Adipocyte (in vitro differentiated cells): ENCODE data around the gene RNF144B.
"Not testable (repeated sequence)": the region's sequence is repeated elsewhere in the genome, so short reads cannot be mapped to it uniquely, and the experiment has no call there.

Source experiments
- DNase-seq: peaks from one replicate; pipeline ENCODE4 v3.0.0-alpha.2; 2015; ENCODE audit warnings: low read depth
- H3K27me3 ChIP-seq: replicated peaks from 2 replicates; pipeline ENCODE4 v1.7.0; 2013; ENCODE audit warnings: mild to moderate bottlenecking, low read length, moderate library complexity; ENCODE audit not compliant: control insufficient read depth, insufficient read depth
- H3K36me3 ChIP-seq: 2 replicates; pipeline ENCODE4 v1.7.0; 2013; ENCODE audit warnings: low read length, mild to moderate bottlenecking, moderate library complexity; ENCODE audit not compliant: control insufficient read depth, insufficient read depth, severe bottlenecking
- H3K4me1 ChIP-seq: 2 replicates; pipeline ENCODE4 v1.7.0; 2013; ENCODE audit warnings: mild to moderate bottlenecking, low read length, moderate library complexity; ENCODE audit not compliant: control insufficient read depth, insufficient read depth
- H3K4me3 ChIP-seq: 2 replicates; pipeline ENCODE4 v1.7.0; 2013; ENCODE audit warnings: mild to moderate bottlenecking, low read length, moderate library complexity
- H3K9ac ChIP-seq: 2 replicates; pipeline ENCODE4 v1.7.0; 2013; ENCODE audit warnings: mild to moderate bottlenecking, low read length, moderate library complexity
- H3K9me3 ChIP-seq: 2 replicates; pipeline ENCODE4 v1.7.0; 2013; ENCODE audit warnings: mild to moderate bottlenecking, low read length, moderate library complexity; ENCODE audit not compliant: control insufficient read depth

RNF144B gene

DNA sequence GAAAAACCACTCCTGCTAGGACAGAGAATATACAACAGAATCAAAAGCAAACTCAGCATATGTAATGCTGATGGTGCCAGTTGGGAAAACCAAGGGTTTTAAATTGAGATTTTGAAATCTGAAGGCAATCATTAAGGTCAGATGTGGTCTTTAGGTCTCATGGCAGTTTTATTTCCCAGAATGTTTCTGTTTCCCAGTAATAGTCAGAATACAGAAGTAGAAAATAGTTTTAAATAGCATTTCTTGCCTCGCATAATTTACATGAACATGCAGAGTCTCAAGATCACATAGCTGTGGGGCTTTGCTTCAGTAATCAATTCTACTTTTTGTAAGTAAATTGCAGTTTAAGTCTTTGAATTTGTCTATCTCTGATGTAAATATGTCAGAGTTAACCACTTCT is 58.1 kb downstream of the RNF144B start:
- Histone ChIP-seq H3K9ac (no peak overlapping the region), H3K36me3 (no peaks in the 10 kb centered on the region), H3K9me3 (no peaks in the 10 kb centered on the region), H3K27me3 (no peaks in the 10 kb centered on the region), H3K4me1 (peaks cover 18% of the 10 kb centered on the region), H3K4me3 (no peak overlapping the region)
- DNase-seq: no peak

DNA sequence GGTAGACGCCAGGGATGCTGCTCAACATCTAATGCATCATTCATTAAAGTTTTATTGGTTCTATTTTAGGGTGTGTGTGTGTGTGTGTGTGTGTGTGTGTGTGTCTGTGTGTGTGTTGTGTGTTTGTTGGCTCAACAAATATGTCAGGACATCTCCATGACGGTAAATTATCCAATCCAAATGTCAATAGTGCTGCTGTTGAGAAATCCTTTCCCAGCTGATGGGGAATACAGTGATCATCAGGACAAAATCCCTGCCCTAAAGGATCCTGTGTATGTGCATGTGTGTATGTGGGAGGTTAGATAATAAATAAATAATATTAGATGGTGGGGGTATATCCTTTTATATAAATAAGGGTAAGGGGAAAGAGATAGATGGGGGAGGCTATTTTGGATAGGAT is 59.6 kb downstream of the RNF144B start:
- Histone ChIP-seq H3K9me3 (no peaks in the 10 kb centered on the region), H3K9ac (no peak overlapping the region), H3K4me1 (peaks cover 16% of the 10 kb centered on the region), H3K27me3 (no peaks in the 10 kb centered on the region), H3K4me3 (no peak overlapping the region), H3K36me3 (no peaks in the 10 kb centered on the region)
- no peak for DNase-seq

DNA sequence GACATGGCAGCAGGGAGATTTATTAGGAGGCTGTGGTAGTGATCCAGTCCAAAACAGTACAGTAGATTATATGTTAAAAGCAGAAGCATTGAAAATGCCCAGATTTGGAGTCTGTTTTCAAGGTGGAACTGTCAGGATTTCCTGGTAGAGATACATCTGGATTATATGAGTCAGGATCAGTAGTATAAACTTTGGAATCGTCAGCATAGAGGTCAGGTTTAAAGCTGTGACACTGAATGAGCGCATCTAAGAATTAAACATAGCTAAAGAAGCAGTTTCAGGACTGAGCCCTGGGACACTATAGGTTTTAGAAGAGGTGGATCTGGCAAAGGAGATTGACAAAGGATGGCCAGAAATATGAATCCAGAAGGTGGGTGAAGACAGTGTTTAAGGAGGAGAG is 60.4 kb downstream of the RNF144B start:
- Histone ChIP-seq H3K4me3 (no peak overlapping the region), H3K4me1 (peaks cover 16% of the 10 kb centered on the region), H3K27me3 (no peaks in the 10 kb centered on the region), H3K9me3 (no peaks in the 10 kb centered on the region), H3K36me3 (no peaks in the 10 kb centered on the region), H3K9ac (no peak overlapping the region)
- DNase-seq: no peak

DNA sequence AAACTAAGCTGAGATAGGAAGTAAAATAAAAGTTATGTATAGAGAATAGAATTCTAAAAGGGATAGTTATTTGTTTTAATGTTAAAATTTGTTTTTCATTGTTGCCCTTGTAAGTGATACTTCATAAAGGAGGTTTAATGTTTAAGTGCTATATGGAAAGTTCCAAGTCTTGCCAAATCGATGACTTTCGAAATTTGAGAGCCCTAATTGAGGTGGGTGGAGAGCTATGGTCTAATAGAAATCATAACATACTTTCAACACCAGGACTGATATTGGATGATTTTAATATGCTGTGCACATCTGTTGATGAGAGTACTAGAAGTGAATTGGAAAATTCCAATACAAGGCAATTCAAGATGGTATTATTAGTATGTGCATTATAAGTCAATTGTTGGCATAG is 64.6 kb downstream of the RNF144B start:
- H3K9me3 ChIP-seq: no peaks in the 10 kb centered on the region
- peak; percentile 62 for DNase-seq
- no peaks in the 10 kb centered on the region for H3K4me1 ChIP-seq
- no peak overlapping the region for H3K4me3 ChIP-seq
- no peaks in the 10 kb centered on the region for H3K36me3 ChIP-seq
- H3K27me3 ChIP-seq: no peaks in the 10 kb centered on the region
- no peak overlapping the region for H3K9ac ChIP-seq

DNA sequence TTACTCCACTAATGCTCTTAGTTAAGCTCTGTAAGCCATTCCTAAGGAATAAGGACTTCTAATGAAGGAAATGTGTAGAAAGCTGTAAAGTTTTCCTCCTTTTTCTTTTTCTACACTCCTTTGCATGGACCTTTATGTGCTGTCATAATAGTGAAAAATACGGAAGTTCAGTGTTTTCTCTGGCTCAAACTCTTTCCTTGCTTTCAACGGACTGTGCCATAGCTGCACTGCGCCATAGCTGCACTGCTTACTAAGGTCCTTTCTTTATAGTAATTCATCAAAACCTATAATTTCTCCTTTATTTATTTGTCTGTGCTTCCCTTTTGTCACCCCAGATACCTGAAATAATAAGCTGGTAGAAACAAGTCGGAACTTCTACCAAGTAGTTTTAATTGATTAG is 67.3 kb downstream of the RNF144B start:
- peaks cover 12% of the 10 kb centered on the region for H3K36me3 ChIP-seq
- H3K9me3 ChIP-seq: no peaks in the 10 kb centered on the region
- no peak overlapping the region for H3K4me3 ChIP-seq
- H3K9ac ChIP-seq: no peak overlapping the region
- no peaks in the 10 kb centered on the region for H3K4me1 ChIP-seq
- no peaks in the 10 kb centered on the region for H3K27me3 ChIP-seq
- no peak for DNase-seq

DNA sequence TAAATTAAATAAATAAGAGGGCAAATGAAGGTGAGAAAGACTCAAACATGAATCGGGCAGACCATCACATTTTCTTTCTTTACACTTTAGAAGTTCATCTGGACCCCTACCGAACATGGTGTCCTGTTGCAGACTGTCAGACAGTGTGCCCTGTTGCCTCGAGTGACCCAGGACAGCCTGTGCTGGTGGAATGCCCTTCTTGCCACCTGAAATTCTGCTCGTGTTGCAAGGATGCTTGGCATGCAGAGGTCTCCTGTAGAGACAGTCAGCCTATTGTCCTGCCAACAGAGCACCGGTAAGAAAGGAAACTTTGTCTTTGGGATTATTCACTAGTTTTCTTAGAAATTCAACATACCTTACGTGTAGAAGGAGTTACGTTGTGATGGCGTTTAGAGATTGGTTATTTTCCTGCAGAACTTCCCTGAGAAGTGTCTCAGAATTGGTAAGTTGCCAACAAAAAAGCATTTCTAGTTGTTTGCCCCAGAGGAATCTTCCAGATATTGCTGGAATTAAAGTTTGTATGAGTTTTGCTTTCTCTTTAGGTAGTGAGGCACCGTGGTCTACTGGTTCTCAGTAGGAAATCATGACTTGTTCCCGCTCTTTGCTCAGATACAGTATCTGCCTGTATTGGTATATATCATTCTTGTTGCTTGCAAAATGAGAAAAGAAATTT is 70.1 kb downstream of the RNF144B start:
- peak; percentile 8 for DNase-seq
- H3K36me3 ChIP-seq: peaks cover 32% of the 10 kb centered on the region

DNA sequence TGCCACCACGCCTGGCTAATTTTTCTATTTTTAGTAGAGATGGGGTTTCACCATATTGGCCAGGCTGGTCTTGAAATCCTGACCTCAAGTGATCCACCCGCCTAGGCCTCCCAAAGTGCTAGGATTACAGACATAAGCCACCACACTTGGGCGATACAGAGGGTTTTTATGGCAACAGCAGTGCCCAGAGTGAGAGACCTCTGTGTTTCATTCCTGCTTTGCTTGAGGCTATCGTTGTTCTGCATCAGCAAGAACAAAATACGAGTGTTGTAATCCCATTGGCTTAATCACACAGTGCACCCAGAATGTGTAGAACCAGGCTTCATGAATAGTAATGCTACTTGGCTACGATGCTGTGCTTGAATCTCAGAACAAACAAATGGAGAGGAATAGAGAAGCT is 70.9 kb downstream of the RNF144B start:
- not testable (repeated sequence) for H3K9me3 ChIP-seq, DNase-seq, H3K27me3 ChIP-seq, H3K4me3 ChIP-seq, H3K9ac ChIP-seq, H3K4me1 ChIP-seq
- peaks cover 32% of the 10 kb centered on the region for H3K36me3 ChIP-seq

More for the DNA sequence above, 70.1 kb downstream of the RNF144B start:
- Histone ChIP-seq H3K9me3 (peaks cover 8% of the 10 kb centered on the region), H3K9ac (no peak overlapping the region), H3K4me1 (no peaks in the 10 kb centered on the region), H3K4me3 (no peak overlapping the region), H3K27me3 (no peaks in the 10 kb centered on the region)

DNA sequence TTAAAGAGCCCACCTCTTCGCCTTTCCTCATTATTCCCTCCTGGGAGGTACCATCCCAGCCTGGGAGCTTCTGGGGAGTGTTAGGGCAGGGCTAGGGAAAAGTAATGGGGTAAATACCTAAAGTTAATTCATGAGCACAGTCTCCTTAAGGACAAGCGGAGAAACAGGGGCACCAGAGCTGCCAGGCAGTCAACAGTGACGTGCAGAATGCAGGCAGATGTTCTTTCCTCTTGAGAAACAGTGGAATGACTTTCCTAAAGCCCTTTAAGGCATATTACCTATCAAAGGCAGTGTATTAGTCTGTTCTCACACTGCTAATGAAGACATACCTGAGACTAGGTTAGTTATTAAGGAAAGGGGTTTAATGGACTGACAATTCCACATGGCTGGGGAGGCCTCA is 76.3 kb downstream of the RNF144B start:
- no peak overlapping the region for H3K9ac ChIP-seq
- peaks cover 65% of the 10 kb centered on the region for H3K36me3 ChIP-seq
- no peak for DNase-seq
- no peak overlapping the region for H3K4me3 ChIP-seq
- no peaks in the 10 kb centered on the region for H3K27me3 ChIP-seq
- H3K4me1 ChIP-seq: no peaks in the 10 kb centered on the region
- H3K9me3 ChIP-seq: peaks cover 8% of the 10 kb centered on the region

DNA sequence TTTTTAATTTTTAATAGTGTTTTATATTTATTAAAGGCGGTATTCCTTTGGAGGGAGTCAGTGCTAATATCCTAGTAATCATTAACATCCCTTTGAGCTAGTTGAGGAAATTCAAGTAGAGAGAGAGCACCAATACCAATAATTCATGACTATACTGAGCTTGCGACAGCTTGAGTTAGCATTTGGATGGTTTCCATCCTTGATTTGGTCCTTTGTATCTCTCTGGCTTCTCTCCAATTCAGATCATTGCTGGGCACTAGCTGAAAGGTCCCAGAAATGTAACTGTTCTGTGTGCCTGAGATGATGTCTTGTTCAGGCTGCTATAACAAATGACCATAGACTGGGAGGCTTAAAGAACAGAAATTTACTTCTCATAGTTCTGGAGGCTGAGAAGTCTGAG is 77.0 kb downstream of the RNF144B start:
- Histone ChIP-seq H3K4me3 (no peak overlapping the region), H3K9ac (no peak overlapping the region), H3K27me3 (no peaks in the 10 kb centered on the region), H3K9me3 (peaks cover 8% of the 10 kb centered on the region), H3K4me1 (no peaks in the 10 kb centered on the region), H3K36me3 (peaks cover 66% of the 10 kb centered on the region)
- no peak for DNase-seq

DNA sequence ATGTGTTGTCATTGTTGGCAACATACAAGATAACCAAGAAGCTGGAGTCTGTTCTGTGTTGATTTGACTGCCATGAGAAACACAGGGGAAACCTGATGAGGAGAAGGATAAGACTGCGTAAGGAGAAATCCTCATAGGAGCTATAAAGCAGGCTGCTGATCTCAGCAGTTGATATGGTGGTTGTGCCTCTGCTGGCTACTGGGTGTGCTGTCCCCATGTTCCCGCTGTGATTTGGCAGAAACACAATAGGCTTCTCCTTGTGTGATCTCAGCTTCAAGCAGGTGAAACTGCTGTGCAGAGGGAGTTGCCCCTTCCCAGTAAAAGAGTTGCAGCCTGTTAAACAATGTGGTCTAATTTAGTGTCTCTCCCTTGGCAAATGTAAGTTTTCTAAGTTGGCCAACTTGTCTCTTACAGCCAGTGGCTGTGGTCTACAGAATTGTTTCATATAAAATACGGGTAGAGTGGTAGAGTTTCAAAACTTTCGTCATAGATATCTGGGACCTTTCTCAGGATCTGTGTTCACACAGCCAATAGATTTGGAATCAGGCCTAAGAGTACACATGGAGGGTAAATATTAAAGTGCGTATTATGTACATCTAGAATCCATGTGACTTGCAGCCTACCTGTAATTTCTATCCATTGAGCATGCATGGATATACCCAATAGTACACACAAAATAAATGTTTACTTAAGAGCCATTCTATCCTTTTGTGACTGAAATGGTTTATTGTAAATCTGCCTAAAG is 78.4 kb downstream of the RNF144B start:
- Histone ChIP-seq H3K36me3 (peaks cover 54% of the 10 kb centered on the region), H3K9ac (no peak overlapping the region), H3K4me3 (no peak overlapping the region), H3K9me3 (no peaks in the 10 kb centered on the region), H3K4me1 (no peaks in the 10 kb centered on the region), H3K27me3 (no peaks in the 10 kb centered on the region)
- DNase-seq: no peak

DNA sequence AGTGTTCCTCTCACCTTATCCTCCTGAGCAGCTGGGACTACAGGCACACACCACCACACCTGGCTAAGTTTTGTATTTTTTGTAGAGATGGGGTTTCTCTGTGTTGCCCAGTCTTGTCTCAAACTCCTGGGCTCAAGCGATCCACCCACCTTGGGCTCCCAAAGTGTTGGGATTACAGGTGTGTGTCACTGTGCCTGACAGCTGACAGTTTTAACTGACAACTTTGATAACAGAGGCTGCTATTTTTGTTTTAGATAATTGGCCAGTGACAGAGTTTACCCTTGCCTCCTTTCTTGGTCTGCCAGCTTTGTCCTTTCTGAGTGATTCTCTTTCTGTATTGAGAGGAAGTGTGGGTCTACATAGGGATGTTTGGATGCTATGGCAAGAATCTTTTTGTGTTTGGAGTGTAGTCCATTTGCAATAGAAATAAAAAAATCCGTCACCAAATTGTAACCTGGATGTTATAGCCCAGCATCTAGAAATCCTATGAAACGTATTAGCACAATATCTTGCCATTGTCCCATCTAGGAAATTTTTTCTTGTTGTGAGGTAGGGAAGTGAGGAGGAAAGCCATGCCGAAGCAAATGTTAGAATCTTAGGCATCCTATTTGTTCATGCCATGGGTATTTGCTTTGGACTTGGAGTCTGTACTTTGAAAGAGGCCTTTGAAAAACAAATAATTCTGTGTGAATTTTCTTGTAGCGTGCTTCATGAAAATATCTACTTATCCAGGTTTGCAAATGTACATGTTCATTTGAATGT is 80.8 kb downstream of the RNF144B start:
- Histone ChIP-seq H3K4me1 (no peaks in the 10 kb centered on the region), H3K4me3 (no peak overlapping the region), H3K27me3 (no peaks in the 10 kb centered on the region), H3K36me3 (peaks cover 45% of the 10 kb centered on the region), H3K9me3 (no peaks in the 10 kb centered on the region), H3K9ac (no peak overlapping the region)
- DNase-seq: no peak
